Stimulated activated CD4-positive, alpha-beta T cell treated with anti-CD3 and anti-CD28 coated beads, Interleukin-12 subunit alpha, Interleukin-12 subunit beta, amount 100 ng/mL, for 24 hours (primary cell): Measurements from ENCODE around the gene IL13.

Experiments used
- DNase-seq, 2 experiments: peaks; one replicate each; pipeline ENCODE4 v3.0.0-alpha.2; 2020; ENCODE audit warnings: low read depth in 2 of 2

The IL13 gene

GRCh38 chr5:132669966-132670882 lies 12.3 kb downstream of the IL13 start:
- DNase-seq, result no peak

DNA sequence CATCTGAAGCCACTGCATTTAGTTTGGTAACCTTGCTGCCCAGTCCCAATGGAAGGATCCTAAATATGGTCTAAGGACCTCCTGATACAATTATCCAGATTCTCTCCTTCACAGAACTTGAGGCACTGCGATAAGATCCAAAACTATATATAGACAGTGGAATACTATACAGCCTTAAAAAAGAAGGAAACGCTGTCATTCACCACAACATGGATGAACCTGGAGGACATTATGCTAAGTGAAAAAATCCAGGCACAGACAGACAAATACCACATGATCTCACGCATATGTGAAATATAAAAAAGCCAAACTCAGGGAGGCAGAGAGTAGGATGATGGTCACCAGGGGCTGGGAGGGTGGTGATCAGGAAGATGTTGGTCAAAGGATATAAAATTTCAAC lies 13.0 kb downstream of the IL13 start:
- DNase-seq, result no peak

DNA sequence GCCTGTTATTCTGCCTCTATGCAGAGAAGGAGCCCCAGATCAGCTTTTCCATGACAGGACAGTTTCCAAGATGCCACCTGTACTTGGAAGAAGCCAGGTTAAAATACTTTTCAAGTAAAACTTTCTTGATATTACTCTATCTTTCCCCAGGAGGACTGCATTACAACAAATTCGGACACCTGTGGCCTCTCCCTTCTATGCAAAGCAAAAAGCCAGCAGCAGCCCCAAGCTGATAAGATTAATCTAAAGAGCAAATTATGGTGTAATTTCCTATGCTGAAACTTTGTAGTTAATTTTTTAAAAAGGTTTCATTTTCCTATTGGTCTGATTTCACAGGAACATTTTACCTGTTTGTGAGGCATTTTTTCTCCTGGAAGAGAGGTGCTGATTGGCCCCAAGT lies 15.5 kb downstream of the IL13 start:
- no peak for DNase-seq

GRCh38 chr5:132673939-132674630 lies 16.1 kb downstream of the IL13 start, which contains the start of gene IL4:
IL4 (plus strand) TSS chr5:132673989; CDS start chr5:132674051, 62 bp downstream.
- DNase-seq, result no peak

DNA sequence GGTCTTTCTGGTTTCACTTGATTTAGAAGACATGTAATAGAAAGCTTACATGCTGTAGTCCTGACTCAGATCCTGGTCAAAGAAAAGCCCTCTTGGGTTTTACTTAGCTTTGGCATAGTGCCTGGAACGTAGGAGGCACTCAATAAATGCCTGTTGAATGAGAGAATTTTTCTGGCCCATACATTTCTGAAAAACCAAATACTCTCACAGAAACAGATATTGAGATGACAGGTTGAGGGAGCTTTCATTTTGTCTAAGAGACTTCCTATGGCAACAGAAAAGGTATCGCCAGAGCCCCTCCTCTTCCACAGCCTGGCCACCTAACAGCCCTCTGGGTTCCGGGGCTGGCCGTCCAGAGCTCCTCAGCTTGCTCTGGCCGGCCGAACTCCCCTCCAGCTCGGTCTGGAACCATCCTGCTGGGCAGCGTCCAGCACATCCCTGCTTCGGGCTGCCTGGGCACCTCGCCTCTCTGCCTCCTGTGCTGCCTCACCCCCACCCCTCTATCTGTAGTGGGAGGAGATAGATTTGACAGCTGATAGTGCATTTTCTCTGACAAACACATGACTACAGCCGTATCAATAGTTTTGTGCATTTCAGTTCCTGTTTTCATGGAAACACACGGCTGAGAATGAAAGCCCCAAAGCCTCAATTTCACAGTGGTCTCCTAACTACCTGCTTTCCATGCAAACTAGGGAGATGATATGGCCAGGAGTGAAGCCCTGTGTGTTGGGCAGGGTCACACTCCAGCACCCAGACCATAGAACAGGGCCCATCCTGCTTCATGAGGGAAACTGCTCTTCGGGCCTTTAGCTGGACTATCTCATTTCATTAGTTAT lies 16.9 kb downstream of the IL13 start:
- no peak for DNase-seq

DNA sequence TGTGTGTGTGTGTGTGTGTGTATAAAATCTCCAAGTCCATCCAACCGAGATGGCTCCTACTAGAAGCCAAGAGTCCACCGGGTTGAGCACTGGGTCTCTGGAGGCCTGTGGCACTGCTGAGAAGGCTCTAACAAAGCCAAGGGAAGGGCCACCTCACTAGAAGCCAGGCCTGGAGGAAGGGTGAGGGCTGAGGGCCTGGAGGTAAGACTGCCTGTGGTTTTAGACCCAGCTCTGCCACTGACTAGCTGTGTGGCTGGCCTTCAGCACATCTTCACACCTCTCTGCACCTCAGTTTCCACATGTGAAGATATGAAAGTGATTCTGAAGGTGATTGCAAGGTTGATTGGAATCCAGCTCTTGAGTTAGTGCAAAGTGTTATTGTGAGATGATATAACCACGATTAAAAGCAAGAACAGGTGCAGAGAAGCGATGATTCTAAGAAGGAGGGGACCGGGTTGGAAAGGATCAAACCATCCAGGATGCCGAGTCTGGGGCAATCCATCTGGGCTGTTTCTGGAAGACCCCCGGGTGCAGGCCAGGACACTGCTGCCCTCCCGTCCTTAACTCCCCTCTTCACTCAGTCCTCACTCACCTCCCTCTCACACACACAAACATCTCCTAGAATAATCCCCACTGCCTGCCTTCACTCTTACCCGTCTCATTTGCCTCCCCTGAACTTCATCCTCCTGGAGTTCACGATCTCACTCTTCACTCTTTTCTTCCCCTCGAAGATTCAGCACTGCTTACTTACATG lies 18.1 kb downstream of the IL13 start:
- DNase-seq, result no peak

GRCh38 chr5:132677191-132677590 lies 19.2 kb downstream of the IL13 start:
- DNase-seq, result no peak

GRCh38 chr5:132677682-132678400 lies 19.9 kb downstream of the IL13 start:
- DNase-seq, result no peak

DNA sequence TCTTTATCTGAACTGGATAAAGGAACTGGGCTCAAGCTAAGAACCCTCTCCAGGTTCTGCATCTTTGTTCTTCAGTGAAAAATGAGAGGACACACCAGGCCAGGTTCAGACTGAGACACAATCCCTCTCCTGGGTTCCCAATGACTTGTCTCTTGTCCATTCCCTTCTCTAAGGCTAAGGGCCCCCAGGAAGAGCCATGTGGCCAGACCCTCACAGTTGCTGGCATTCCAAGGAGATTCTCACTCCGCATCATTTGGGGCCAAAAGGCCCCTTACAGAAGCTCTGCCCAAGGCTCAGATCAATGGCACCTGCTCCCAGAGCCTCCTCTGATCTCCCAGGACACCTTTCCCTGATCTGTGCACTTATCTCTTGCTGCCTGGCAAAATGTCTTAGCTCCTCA lies 20.8 kb downstream of the IL13 start:
- DNase-seq, result no peak

DNA sequence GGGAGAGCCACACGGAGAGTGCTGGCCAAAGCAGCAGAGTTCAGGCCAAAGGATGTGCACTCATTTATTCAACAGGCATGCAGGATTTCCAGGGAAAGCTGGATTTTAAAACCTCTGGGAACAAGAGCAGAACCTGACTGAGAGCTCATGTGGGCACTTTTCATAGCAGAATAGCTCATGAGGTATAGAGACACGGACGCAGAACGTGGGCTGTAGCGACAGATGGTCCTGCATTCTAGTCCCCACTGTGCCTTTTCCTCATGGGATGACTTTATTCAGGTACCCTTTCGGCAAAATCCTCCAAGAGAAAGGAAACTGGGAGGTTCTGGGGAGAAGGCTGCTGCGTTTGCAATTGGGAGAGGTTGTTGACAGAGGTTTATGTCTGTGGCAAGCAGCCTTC lies 21.2 kb downstream of the IL13 start:
- no peak for DNase-seq

GRCh38 chr5:132679717-132680380 lies 21.9 kb downstream of the IL13 start:
- DNase-seq, result no peak

- no peak for DNase-seq
These were observed 23.0 kb downstream of the IL13 start for GRCh38 chr5:132680780-132681475.

DNA sequence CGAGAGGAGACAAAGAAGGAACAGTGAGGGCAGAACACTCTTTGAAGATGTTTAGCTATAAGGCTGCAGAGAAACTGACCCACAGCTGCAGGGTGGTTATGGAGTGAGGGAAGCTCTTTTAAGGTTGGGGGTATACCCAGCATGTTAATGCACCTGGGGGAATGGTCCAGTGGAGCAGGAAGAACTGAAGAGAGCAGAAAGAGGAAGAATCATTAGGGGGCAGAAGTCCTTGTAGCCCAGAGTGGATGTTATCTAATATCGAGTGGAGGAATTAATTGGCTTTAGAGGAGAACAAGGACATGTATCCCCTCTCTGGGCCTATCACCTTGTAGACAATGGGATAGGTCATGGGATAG lies 23.5 kb downstream of the IL13 start:
- DNase-seq, result no peak

GRCh38 chr5:132681983-132682382 lies 24.0 kb downstream of the IL13 start:
- DNase-seq, result no peak

GRCh38 chr5:132684491-132684890 lies 26.5 kb downstream of the IL13 start:
- DNase-seq, result no peak

DNA sequence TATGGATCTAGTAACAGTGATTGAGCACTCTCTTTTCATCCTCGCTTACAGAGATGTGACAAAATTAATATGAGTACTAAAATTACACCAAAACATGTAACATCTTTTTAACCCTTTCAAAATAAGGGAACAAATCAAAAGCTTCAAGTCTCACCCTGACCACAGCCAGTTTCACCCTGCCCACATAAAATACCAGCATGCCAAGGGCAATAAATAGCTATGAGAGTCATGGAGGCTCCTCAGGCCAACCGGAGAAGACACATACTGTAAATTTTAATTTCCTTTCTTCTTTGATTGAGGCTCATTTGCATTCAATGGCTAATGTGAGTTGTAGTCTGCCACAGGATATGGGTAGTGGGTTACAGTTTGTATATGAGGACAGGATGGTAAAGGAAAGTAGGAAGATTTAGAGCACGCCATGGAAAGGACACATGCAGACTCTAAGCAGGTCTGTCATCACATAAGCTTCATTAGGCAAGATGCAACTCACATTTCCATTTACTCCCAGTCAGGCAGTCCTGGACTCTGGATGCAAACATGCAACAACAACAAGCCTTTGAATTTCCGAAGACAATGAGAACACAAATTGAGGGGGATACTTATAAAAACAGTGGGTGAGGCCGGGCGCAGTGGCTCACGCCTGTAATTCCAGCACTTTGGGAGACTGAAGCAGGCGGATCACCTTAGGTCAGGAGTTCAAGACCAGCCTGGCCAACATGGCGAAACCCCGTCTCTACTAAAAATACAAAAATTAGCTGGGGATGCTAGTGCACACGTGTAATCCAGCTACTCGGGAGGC lies 27.1 kb downstream of the IL13 start:
- no peak for DNase-seq

GRCh38 chr5:132686193-132686592 lies 28.2 kb downstream of the IL13 start:
- no peak for DNase-seq

- DNase-seq, result no peak
These were observed 30.0 kb downstream of the IL13 start for GRCh38 chr5:132687995-132688394.
